K562 (cell line): ENCODE measurements around the gene UBN1. TPM values are rescaled to one million over a fixed set of nuclear protein-coding genes. Genes with fewer than 3 reads are reported as not detected.

Source experiments
- CREM ChIP-seq: IDR thresholded peaks from 2 replicates; pipeline ENCODE4 v1.6.1; 2014; ENCODE audit warnings: antibody characterized with exemption, low read depth
- HBP1 ChIP-seq: fragments of 450-650 bp; formaldehyde crosslinking; IDR thresholded peaks from 2 replicates; pipeline ENCODE4 v1.4.0; 2022; ENCODE audit warnings: missing genetic modification characterization
- MAFG ChIP-seq: fragments of 450-650 bp; conservative IDR thresholded peaks from 2 replicates; pipeline ENCODE4 v1.6.1; 2016; ENCODE audit warnings: missing genetic modification characterization, missing compliant biosample characterization
- MYBL2 ChIP-seq, 2 experiments: fragments of 450-650 bp in 1 of 2; sonication (generic) in 1 of 2; formaldehyde crosslinking in 1 of 2; IDR thresholded peaks; 2 replicates each; pipeline versions ENCODE4 v1.6.1 to v1.8.1; 2017 to 2022; ENCODE audit warnings: borderline replicate concordance in 1 of 2, inconsistent platforms in 1 of 2, low read depth in 1 of 2, mild to moderate bottlenecking in 1 of 2, missing genetic modification reagents in 1 of 2, moderate library complexity in 1 of 2
- NFE2L1 ChIP-seq: fragments of 450-650 bp; IDR thresholded peaks from 2 replicates; pipeline ENCODE4 v1.6.1; 2016; ENCODE audit warnings: missing genetic modification characterization, low read depth, mild to moderate bottlenecking, missing compliant biosample characterization, moderate library complexity, borderline replicate concordance
- NKRF ChIP-seq: fragments of 450-650 bp; IDR thresholded peaks from 2 replicates; pipeline ENCODE4 v1.6.1; 2016; ENCODE audit warnings: borderline replicate concordance
- NR1H2 ChIP-seq: sonication (generic); formaldehyde crosslinking; IDR thresholded peaks from 2 replicates; pipeline ENCODE4 v1.4.0; 2020; ENCODE audit warnings: mild to moderate bottlenecking, missing genetic modification reagents
- POLR3G ChIP-seq: IDR thresholded peaks from 2 replicates; pipeline ENCODE4 v1.6.1; 2011; ENCODE audit not compliant: insufficient read length, insufficient replicate concordance; ENCODE audit errors: extremely low read depth
- RFX1 ChIP-seq: fragments of 450-650 bp; IDR thresholded peaks from 2 replicates; pipeline ENCODE4 v1.6.1; 2016; ENCODE audit warnings: mild to moderate bottlenecking, moderate library complexity
- SIN3A ChIP-seq, 2 experiments: fragments of 150-350 bp in 1 of 2; IDR thresholded peaks; 2 replicates each; pipeline ENCODE4 v1.6.1; 2011 to 2016; ENCODE audit warnings: borderline replicate concordance in 2 of 2, low read depth in 2 of 2, low read length in 2 of 2, mild to moderate bottlenecking in 2 of 2, moderate library complexity in 2 of 2; ENCODE audit not compliant: control insufficient read depth in 1 of 2
- SMAD4 ChIP-seq: fragments of 250-450 bp; sonication (Bioruptor Pico); conservative IDR thresholded peaks from 2 replicates; pipeline ENCODE4 v1.8.0; 2021; ENCODE audit warnings: inconsistent platforms, mild to moderate bottlenecking, moderate library complexity
- STAG1 ChIP-seq: sonication (generic); formaldehyde crosslinking; IDR thresholded peaks from 2 replicates; pipeline ENCODE4 v1.5.0; 2020; ENCODE audit warnings: missing genetic modification reagents, borderline replicate concordance
- UBTF ChIP-seq, 2 experiments: IDR thresholded peaks; 2 replicates each; pipeline ENCODE4 v1.6.1; 2012; ENCODE audit warnings: improper control_type of control experiment in 2 of 2, low read depth in 2 of 2, low read length in 2 of 2, borderline replicate concordance in 1 of 2
- YY1 ChIP-seq, 3 experiments: IDR thresholded peaks; 2 replicates each; pipeline ENCODE4 v1.6.1; 2011; ENCODE audit warnings: low read length in 2 of 3, mild to moderate bottlenecking in 2 of 3, moderate library complexity in 2 of 3, borderline replicate concordance in 1 of 3, control low read depth in 1 of 3, low read depth in 1 of 3; ENCODE audit not compliant: insufficient read depth in 3 of 3, insufficient replicate concordance in 2 of 3, control insufficient read depth in 1 of 3, insufficient read length in 1 of 3; ENCODE audit errors: extremely low read depth in 1 of 3
- ZBTB7A ChIP-seq: IDR thresholded peaks from 2 replicates; pipeline ENCODE4 v1.6.1; 2011; ENCODE audit warnings: low read depth, mild to moderate bottlenecking, low read length, moderate library complexity, borderline replicate concordance; ENCODE audit not compliant: control insufficient read depth
- ZNF589 ChIP-seq: fragments of 200-800 bp; sonication (Bioruptor generic); IDR thresholded peaks from 2 replicates; pipeline ENCODE4 v1.6.1; 2016; ENCODE audit warnings: low read depth, missing genetic modification characterization, missing compliant biosample characterization
- polyA plus RNA-seq, 8 experiments: library from polyadenylated mRNA; depleted of rRNA in 4 of 8; stranded (reverse) in 5 of 8; unstranded in 3 of 8; fragments of >200 nt; fragmentation: Nextera tagmentation in 2 of 8; fragmentation: Illumina TruSeq in 1 of 8; extraction: Ambion mirVana in 2 of 8; extraction: Trizol in 1 of 8; gene quantifications; 2 replicates each; pipeline versions ENCODE4 v1.2.1 to v1.2.3, GENCODE V29; 2011 to 2014; ENCODE audit warnings: inconsistent platforms in 1 of 8, missing spikeins in 1 of 8
- total RNA-seq, 7 experiments: library from RNA; depleted of rRNA in 6 of 7; stranded (reverse); fragments of >200 nt in 6 of 7; fragmentation: Illumina TruSeq in 2 of 7; extraction: Trizol in 2 of 7; gene quantifications; 2 replicates each; pipeline versions ENCODE4 v1.2.1 to v1.2.3, GENCODE V29; 2011 to 2021; ENCODE audit warnings: low replicate concordance in 1 of 7

UBN1 gene
- total and polyA plus RNA-seq, 9 of the 15 experiments (the other 6 are each of a cell fraction or from before 2014, with no cell fraction given): 1.5 to 45.7 (median 20.6) TPM

GRCh38 chr16:4846503-4846900 is 779 bp upstream of the UBN1 start (continued):
- TF ChIP-seq UBTF (IDR thresholded peaks at IDR 0.05; ENCODE audit: borderline replicate concordance in 1 of 2, low read depth in 2 of 2, low read length in 2 of 2): 0 out of 4 replicates have a peak, but pooled peaks of 1 of the 2 experiments have one; percentile 22
- TF ChIP-seq SIN3A (IDR thresholded peaks at IDR 0.05; ENCODE audit: borderline replicate concordance in 2 of 2, control insufficient read depth in 1 of 2, low read depth in 2 of 2, low read length in 2 of 2): peak; percentile 6 to 23; a peak in 1 of 4 replicates
- no peak for TF ChIP-seq NFE2L1 (tag)
- TF ChIP-seq NR1H2 (CRISPR knock-in tag): 0 out of 2 replicates have a peak, but pooled peaks have one; percentile 44
- TF ChIP-seq STAG1 (CRISPR knock-in tag): no peak
- 0 out of 2 replicates have a peak, but pooled peaks have one; percentile 18 for TF ChIP-seq CREM
- no peak for TF ChIP-seq MAFG
- 0 out of 2 replicates have a peak, but pooled peaks have one; percentile 22 for TF ChIP-seq ZBTB7A
- no peak for TF ChIP-seq NKRF
- no peak for TF ChIP-seq HBP1 (CRISPR knock-in tag)
- peak; percentile 24; the same call in 1 of the 2 replicates for TF ChIP-seq RFX1
- TF ChIP-seq POLR3G: no peak
- no peak for TF ChIP-seq MYBL2 (IDR thresholded peaks at IDR 0.05; ENCODE audit: low read depth)
- no peak for TF ChIP-seq MYBL2 (CRISPR knock-in tag; IDR thresholded peaks at IDR 0.05; ENCODE audit: borderline replicate concordance)
- peak in 1 of 3 experiments; percentile 9 for TF ChIP-seq YY1 (IDR thresholded peaks at IDR 0.05; ENCODE audit: borderline replicate concordance in 1 of 3, control insufficient read depth in 1 of 3, extremely low read depth in 1 of 3, insufficient read depth in 3 of 3, insufficient read length in 1 of 3, insufficient replicate concordance in 2 of 3, low read depth in 1 of 3, low read length in 2 of 3)
- no peak for TF ChIP-seq ZNF589
- no peak for TF ChIP-seq SMAD4
